Transverse colon (tissue), 4 donors: ENCODE measurements around the gene FRY.

Experiments
- POLR2A ChIP-seq: fragments of 450-650 bp; IDR thresholded peaks from one replicate; pipeline ENCODE4 v1.6.1; 2016; ENCODE audit warnings: antibody characterized with exemption, mild to moderate bottlenecking, moderate library complexity
- POLR2AphosphoS5 ChIP-seq, 3 donors: sonication (generic); formaldehyde crosslinking; IDR thresholded peaks; one replicate each; pipeline ENCODE4 v1.6.1; 2016; ENCODE audit warnings: antibody characterized with exemption in 3 of 3
- TF ChIP-seq, protein P1 (sequence below), 5 experiments: fragments of 200-600 bp in 3 of 5; fragments of 450-650 bp in 2 of 5; sonication (generic) in 3 of 5; IDR thresholded peaks; 1 replicate in 2 of 5; 2 replicates in 3 of 5; pipeline ENCODE4 v1.5.1; 2016 to 2017; ENCODE audit warnings: antibody characterized with exemption in 5 of 5, inconsistent platforms in 3 of 5, mild to moderate bottlenecking in 2 of 5, moderate library complexity in 1 of 5

DNA sequence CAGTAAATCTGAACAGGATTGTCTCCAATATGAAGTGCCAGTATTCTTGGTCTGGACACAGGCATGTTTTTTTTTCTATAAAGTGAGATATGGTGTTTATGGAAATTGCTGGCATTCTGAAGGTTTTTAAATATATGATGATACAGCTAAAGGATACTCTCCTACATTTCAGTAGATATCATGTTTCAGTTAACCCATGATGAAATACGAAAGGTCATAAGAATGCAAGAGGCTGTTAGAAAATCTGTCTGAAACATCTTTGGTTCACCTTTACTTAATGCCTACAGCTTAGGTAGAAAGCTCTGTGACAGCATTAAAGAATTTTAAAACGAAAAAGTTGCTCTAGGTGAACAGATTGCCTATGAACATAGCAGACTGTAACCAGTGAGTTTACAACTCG is 9.1 kb downstream of the FRY start:
- TF ChIP-seq, protein P1, sequence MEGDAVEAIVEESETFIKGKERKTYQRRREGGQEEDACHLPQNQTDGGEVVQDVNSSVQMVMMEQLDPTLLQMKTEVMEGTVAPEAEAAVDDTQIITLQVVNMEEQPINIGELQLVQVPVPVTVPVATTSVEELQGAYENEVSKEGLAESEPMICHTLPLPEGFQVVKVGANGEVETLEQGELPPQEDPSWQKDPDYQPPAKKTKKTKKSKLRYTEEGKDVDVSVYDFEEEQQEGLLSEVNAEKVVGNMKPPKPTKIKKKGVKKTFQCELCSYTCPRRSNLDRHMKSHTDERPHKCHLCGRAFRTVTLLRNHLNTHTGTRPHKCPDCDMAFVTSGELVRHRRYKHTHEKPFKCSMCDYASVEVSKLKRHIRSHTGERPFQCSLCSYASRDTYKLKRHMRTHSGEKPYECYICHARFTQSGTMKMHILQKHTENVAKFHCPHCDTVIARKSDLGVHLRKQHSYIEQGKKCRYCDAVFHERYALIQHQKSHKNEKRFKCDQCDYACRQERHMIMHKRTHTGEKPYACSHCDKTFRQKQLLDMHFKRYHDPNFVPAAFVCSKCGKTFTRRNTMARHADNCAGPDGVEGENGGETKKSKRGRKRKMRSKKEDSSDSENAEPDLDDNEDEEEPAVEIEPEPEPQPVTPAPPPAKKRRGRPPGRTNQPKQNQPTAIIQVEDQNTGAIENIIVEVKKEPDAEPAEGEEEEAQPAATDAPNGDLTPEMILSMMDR (IDR thresholded peaks at IDR 0.05): no peak
- TF ChIP-seq POLR2A (no peak), POLR2AphosphoS5 (IDR thresholded peaks at IDR 0.05) (no peak)
